ENCODE data around the gene NECAB3. TPM values are rescaled to one million over a fixed set of nuclear protein-coding genes. Genes with fewer than 3 reads are reported as not detected.

Gene NECAB3
- total and polyA plus RNA-seq, 11 donors: 37.6 to 111 (median 71.8) TPM

GRCh38 chr20:33664085-33664761 lies 10.0 kb downstream of the NECAB3 start:
- DNase-seq: peak in 1 of 5 donors; percentile 49
- no peaks in the 10 kb centered on the region for H3K27me3 ChIP-seq
- H3K36me3 ChIP-seq: peaks cover 0 to 23% (median 13%) of the 10 kb centered on the region in 9 donors
- H3K27ac ChIP-seq: peak overlapping the region in 11 of 12 donors; percentile 75 to 95 (median 83)
- peak overlapping the region; percentile 56 to 90 (median 69) for H3K4me3 ChIP-seq
- peaks cover 3 to 52% (median 35%) of the 10 kb centered on the region in 12 donors for H3K4me1 ChIP-seq
- intact Hi-C loops (cut with DNase I): loop anchor here in 1 of 10 donors (5.0 kb wide), 1 partner anchor 262 kb away; the partner anchor contains the start of gene CDK5RAP1
- no peaks in the 10 kb centered on the region for H3K9me3 ChIP-seq
- WGBS, 4 donors: 37 to 53% (median 49%) methylated on average over 9 of the region's 9 CpGs
- no peak for ATAC-seq
- TF ChIP-seq POLR2A (IDR thresholded peaks at IDR 0.05) (no peak), CTCF (IDR thresholded peaks at IDR 0.05) (no peak)

- intact Hi-C loops (cut with DNase I): loop anchor here in 1 of 10 donors (5.0 kb wide), 1 partner anchor 261 kb away; the partner anchor contains the start of gene CDK5RAP1
- H3K9me3 ChIP-seq: no peaks in the 10 kb centered on the region
- H3K4me1 ChIP-seq: peaks cover 3 to 49% (median 34%) of the 10 kb centered on the region in 12 donors
- peak overlapping the region; percentile 56 to 90 (median 69) for H3K4me3 ChIP-seq
- no peaks in the 10 kb centered on the region for H3K27me3 ChIP-seq
- H3K27ac ChIP-seq: peak overlapping the region; percentile 34 to 95 (median 83)
- 1 to 2% (median 1%) methylated on average over 50 to 84 of the region's 84 CpGs for WGBS, 4 donors
- peaks cover 0 to 20% (median 10%) of the 10 kb centered on the region in 9 donors for H3K36me3 ChIP-seq
- ATAC-seq (peak in 3 of 4 donors; percentile 66 to 69 (median 67)), DNase-seq (peak; percentile 84 to 93 (median 88))
- peak in 1 of 12 donors; percentile 6 for TF ChIP-seq CTCF (IDR thresholded peaks at IDR 0.05)
- peak in 1 of 2 donors; percentile 63 for TF ChIP-seq POLR2A (IDR thresholded peaks at IDR 0.05)
These were observed 10.8 kb downstream of the NECAB3 start for GRCh38 chr20:33663161-33664084.

- intact Hi-C loops (cut with DNase I): loop anchor here in 1 of 10 donors (5.0 kb wide), 1 partner anchor 260 kb away; the partner anchor contains the start of gene CDK5RAP1
- peaks cover 0 to 37% (median 22%) of the 10 kb centered on the region in 12 donors for H3K4me1 ChIP-seq
- no peak for DNase-seq
- no peaks in the 10 kb centered on the region for H3K27me3 ChIP-seq
- no peaks in the 10 kb centered on the region for H3K9me3 ChIP-seq
- H3K4me3 ChIP-seq: peak within 1 kb of the TSS; percentile 56 to 90 (median 69)
- ATAC-seq: no peak
- H3K36me3 ChIP-seq: peaks cover 0 to 33% (median 12%) of the 10 kb centered on the region in 9 donors
- TF ChIP-seq POLR2A (IDR thresholded peaks at IDR 0.05) (no peak), CTCF (IDR thresholded peaks at IDR 0.05) (no peak)
- H3K27ac ChIP-seq: peak within 1 kb of the TSS; percentile 34 to 95 (median 83)
- WGBS, 4 donors: 92 to 95% (median 93%) methylated on average over 10 of the region's 10 CpGs
These were observed 12.1 kb downstream of the NECAB3 start, which contains the start of gene C20orf144 for GRCh38 chr20:33662172-33662571. C20orf144 (plus strand) TSS chr20:33662327; CDS start chr20:33662346, 19 bp downstream.

Data from heart left ventricle (tissue), 16 donors.